IMR-90 (cell line): ENCODE measurements around the gene SPDEF. TPM values are rescaled to one million over a fixed set of nuclear protein-coding genes. Genes with fewer than 3 reads are reported as not detected.

Experiments used
- ATAC-seq: fragments of 200-7000 bp; cut with Tn5 transposase; 2 replicates; pipeline ENCODE4 v1.9.1; 2020; ENCODE audit warnings: low read depth, mild to moderate bottlenecking, moderate library complexity
- BruUV-seq: library from RNA; stranded (reverse); fragments of 400-500 nt; replicated peaks from 2 replicates; lab custom pipeline; 2021; lab: Mats Ljungman, UMichigan
- CTCF ChIA-PET: fragments of 300-600 bp; formaldehyde crosslinking; extraction: SDS; loops from one replicate; lab custom pipeline; 2021; ENCODE audit warnings: antibody characterized with exemption; lab: Yijun Ruan, JAX
- POLR2A ChIA-PET: fragments of 300-600 bp; sonication (Branson Sonifier 250); formaldehyde crosslinking; loops from one replicate; lab custom pipeline; 2022; ENCODE audit warnings: antibody characterized with exemption; ENCODE audit not compliant: unreplicated experiment; lab: Charles Lee
- DNase-seq: peaks from one replicate; pipeline ENCODE4 v3.0.0; 2013
- H2AFZ ChIP-seq: replicated peaks from 2 replicates; pipeline ENCODE3; 2013; ENCODE audit warnings: low read length, mild to moderate bottlenecking; ENCODE audit not compliant: poor library complexity
- H2AK5ac ChIP-seq: 2 replicates; pipeline ENCODE4 v1.6.1; 2013; ENCODE audit warnings: low read depth, low read length, inconsistent platforms
- H2AK9ac ChIP-seq: replicated peaks from 2 replicates; pipeline ENCODE3; 2013; ENCODE audit warnings: mild to moderate bottlenecking, low read depth, low read length, moderate library complexity; ENCODE audit not compliant: poor library complexity
- H2BK120ac ChIP-seq: 2 replicates; pipeline ENCODE4 v1.6.1; 2013; ENCODE audit warnings: low read depth, low read length, inconsistent platforms
- H2BK15ac ChIP-seq: 3 replicates; pipeline ENCODE4 v1.6.1; 2013; ENCODE audit warnings: low read depth, low read length, inconsistent platforms
- H2BK20ac ChIP-seq: 2 replicates; pipeline ENCODE4 v1.6.1; 2013; ENCODE audit warnings: low read depth, mild to moderate bottlenecking, inconsistent platforms, low read length, moderate library complexity
- H2BK5ac ChIP-seq: 2 replicates; pipeline ENCODE4 v1.6.1; 2013; ENCODE audit warnings: mild to moderate bottlenecking, low read depth, low read length, inconsistent platforms; ENCODE audit not compliant: poor library complexity, severe bottlenecking
- H3K14ac ChIP-seq: replicated peaks from 2 replicates; pipeline ENCODE4 v1.6.1; 2013; ENCODE audit warnings: low read depth, low read length, inconsistent platforms
- H3K18ac ChIP-seq: 2 replicates; pipeline ENCODE4 v1.6.1; 2013; ENCODE audit warnings: low read depth, low read length, control low read depth
- H3K23ac ChIP-seq: 2 replicates; pipeline ENCODE4 v1.6.1; 2013; ENCODE audit warnings: low read depth, low read length, inconsistent platforms
- H3K27ac ChIP-seq: 2 replicates; pipeline ENCODE4 v1.5.1; 2013; ENCODE audit warnings: mild to moderate bottlenecking, control low read depth, low read length; ENCODE audit not compliant: insufficient read depth
- H3K27me3 ChIP-seq: 2 replicates; pipeline ENCODE4 v1.6.1; 2013; ENCODE audit warnings: low read length; ENCODE audit not compliant: control insufficient read depth, insufficient read depth
- H3K36me3 ChIP-seq: 2 replicates; pipeline ENCODE4 v1.6.1; 2013; ENCODE audit warnings: low read length, mixed read lengths; ENCODE audit not compliant: control insufficient read depth, insufficient read depth
- H3K4ac ChIP-seq: 2 replicates; pipeline ENCODE4 v1.6.1; 2013; ENCODE audit warnings: low read depth, low read length, inconsistent platforms
- H3K4me1 ChIP-seq: 2 replicates; pipeline ENCODE4 v1.6.1; 2013; ENCODE audit warnings: low read length, mixed read lengths; ENCODE audit not compliant: control insufficient read depth, insufficient read depth
- H3K4me2 ChIP-seq: 2 replicates; pipeline ENCODE4 v1.6.1; 2013; ENCODE audit warnings: low read depth, mild to moderate bottlenecking, control low read depth, low read length, moderate library complexity
- H3K4me3 ChIP-seq: 2 replicates; pipeline ENCODE4 v1.5.1; 2013; ENCODE audit warnings: low read depth, mild to moderate bottlenecking, control low read depth, low read length, moderate library complexity; ENCODE audit not compliant: insufficient read depth
- H3K56ac ChIP-seq: 2 replicates; pipeline ENCODE4 v1.6.1; 2013; ENCODE audit warnings: low read length, inconsistent platforms; ENCODE audit not compliant: insufficient read depth; ENCODE audit errors: extremely low read depth
- H3K79me1 ChIP-seq, 2 experiments: 2 replicates each; pipeline ENCODE4 v1.6.1; 2013; ENCODE audit warnings: low read length in 2 of 2, inconsistent platforms in 1 of 2, low read depth in 1 of 2
- H3K9ac ChIP-seq: 2 replicates; pipeline ENCODE4 v1.6.1; 2013; ENCODE audit warnings: low read depth, low read length, control low read depth
- H3K9me1 ChIP-seq: 2 replicates; pipeline ENCODE4 v1.6.1; 2013; ENCODE audit warnings: low read length, inconsistent platforms; ENCODE audit not compliant: insufficient read depth
- H3K9me3 ChIP-seq: 2 replicates; pipeline ENCODE4 v1.6.1; 2013; ENCODE audit warnings: low read length; ENCODE audit not compliant: control insufficient read depth, insufficient read depth
- H4K20me1 ChIP-seq: 2 replicates; pipeline ENCODE4 v1.6.1; 2013; ENCODE audit warnings: low read length, inconsistent platforms; ENCODE audit not compliant: insufficient read depth
- H4K5ac ChIP-seq: 2 replicates; pipeline ENCODE4 v1.6.1; 2013; ENCODE audit warnings: mild to moderate bottlenecking, low read depth, low read length, control low read depth
- H4K8ac ChIP-seq, 2 experiments: 2 replicates each; pipeline ENCODE4 v1.6.1; 2013; ENCODE audit warnings: low read depth in 2 of 2, low read length in 2 of 2, control low read depth in 1 of 2, inconsistent platforms in 1 of 2
- H4K91ac ChIP-seq: 2 replicates; pipeline ENCODE4 v1.6.1; 2013; ENCODE audit warnings: low read depth, low read length, inconsistent platforms; ENCODE audit not compliant: insufficient read depth
- BHLHE40 ChIP-seq: fragments of 150-350 bp; IDR thresholded peaks from 2 replicates; pipeline ENCODE4 v1.6.1; 2016; ENCODE audit warnings: mild to moderate bottlenecking, low read depth, low read length
- CEBPB ChIP-seq: IDR thresholded peaks from 2 replicates; pipeline ENCODE4 v1.6.1; 2012; ENCODE audit warnings: low read depth, low read length, improper control_type of control experiment
- CHD1 ChIP-seq: IDR thresholded peaks from 2 replicates; pipeline ENCODE4 v1.6.1; 2012; ENCODE audit warnings: low read depth, low read length, improper control_type of control experiment
- ELK1 ChIP-seq: fragments of 150-350 bp; IDR thresholded peaks from 2 replicates; pipeline ENCODE4 v1.6.1; 2016; ENCODE audit warnings: low read depth, mild to moderate bottlenecking, low read length, moderate library complexity, borderline replicate concordance
- FOS ChIP-seq: fragments of 150-350 bp; IDR thresholded peaks from 2 replicates; pipeline ENCODE4 v1.6.1; 2016; ENCODE audit warnings: low read depth, low read length
- MAFK ChIP-seq: IDR thresholded peaks from 2 replicates; pipeline ENCODE4 v1.6.1; 2012; ENCODE audit warnings: low read depth, low read length, improper control_type of control experiment
- MAZ ChIP-seq: IDR thresholded peaks from 2 replicates; pipeline ENCODE4 v1.6.1; 2012; ENCODE audit warnings: low read depth, mild to moderate bottlenecking, low read length, improper control_type of control experiment, moderate library complexity, borderline replicate concordance
- POLR2A ChIP-seq: IDR thresholded peaks from 2 replicates; pipeline ENCODE4 v1.6.1; 2012; ENCODE audit warnings: mild to moderate bottlenecking, low read depth, low read length
- RAD21 ChIP-seq: IDR thresholded peaks from 2 replicates; pipeline ENCODE4 v1.6.1; 2012; ENCODE audit warnings: low read length, improper control_type of control experiment
- RCOR1 ChIP-seq: IDR thresholded peaks from 2 replicates; pipeline ENCODE4 v1.6.1; 2012; ENCODE audit warnings: mild to moderate bottlenecking, low read length, improper control_type of control experiment; ENCODE audit not compliant: insufficient replicate concordance
- RFX5 ChIP-seq: IDR thresholded peaks from 2 replicates; pipeline ENCODE4 v1.8.0; 2012; ENCODE audit warnings: low read depth, mild to moderate bottlenecking, low read length, moderate library complexity
- SMC3 ChIP-seq: fragments of 150-350 bp; IDR thresholded peaks from 2 replicates; pipeline ENCODE4 v1.6.1; 2016; ENCODE audit warnings: low read depth, mild to moderate bottlenecking, antibody characterized with exemption, low read length, moderate library complexity
- USF2 ChIP-seq: fragments of 150-350 bp; IDR thresholded peaks from 2 replicates; pipeline ENCODE4 v1.6.1; 2017; ENCODE audit warnings: mild to moderate bottlenecking, antibody characterized with exemption, low read length, low read depth
- WGBS, 2 experiments: methylation state at CpG; one replicate each; pipeline versions ENCODE4 v1.1.5 to v1.1.7; 2013; ENCODE audit warnings: missing lambda C conversion rate in 2 of 2; ENCODE audit not compliant: insufficient read length in 1 of 2; ENCODE audit errors: extremely low coverage in 2 of 2; 5-methylcytosine and 5-hydroxymethylcytosine counted together
- dilution Hi-C: fragments of 300-500 bp; cut with HindIII; formaldehyde crosslinking; loops from one replicate; pipeline ENCODE4 v1.14.3; 2018; ENCODE audit warnings: low sequenced_read_pairs; ENCODE audit not compliant: unreplicated experiment
- in situ Hi-C: fragments of 300-500 bp; cut with MboI; formaldehyde crosslinking; loops from 3 replicates; pipeline ENCODE4 v1.14.3; 2019; ENCODE audit warnings: low sequenced_read_pairs, inconsistent platforms, mixed read lengths
- intact Hi-C: fragments of 100-400 bp; cut with micrococcal nuclease; formaldehyde crosslinking; loops from 2 replicates; pipeline ENCODE4 v1.10.0; 2022
- polyA plus RNA-seq, 3 experiments: library from polyadenylated mRNA; depleted of rRNA; stranded (reverse); fragments of >200 nt; gene quantifications; 2 replicates each; pipeline ENCODE4 v1.2.3, GENCODE V29; 2012; ENCODE audit warnings: low replicate concordance in 1 of 3
- total RNA-seq: library from RNA; depleted of rRNA; stranded (reverse); fragments of >200 nt; gene quantifications from 2 replicates; pipeline ENCODE4 v1.2.3, GENCODE V29; 2012

SPDEF gene
- total and polyA plus RNA-seq, 2 of the 4 experiments (the other 2 are of a cell fraction), result 0.05 TPM; not detected in 1

- no peak overlapping the region for H2BK5ac ChIP-seq
- dilution Hi-C loops (no loop called here), intact Hi-C loops (no loop called here), in situ Hi-C loops (no loop called here)
- H3K27me3 ChIP-seq, result no peaks in the 10 kb centered on the region
- no peak overlapping the region for H2BK15ac ChIP-seq
- H4K5ac ChIP-seq, result no peak overlapping the region
- H3K4ac ChIP-seq, result no peak overlapping the region
- no peak overlapping the region for H3K23ac ChIP-seq
- no peak overlapping the region for H2BK20ac ChIP-seq
- no peak overlapping the region for H4K8ac ChIP-seq
- ChIA-PET POLR2A (interaction anchor here (0.6 kb wide), 1 partner anchor 37 kb away, joined by 3 read pairs; no protein-coding TSS in a partner anchor), CTCF (interaction anchor here (1.0 kb wide), 1 partner anchor 9 kb away, joined by 3 read pairs; no protein-coding TSS in a partner anchor)
- H2AK5ac ChIP-seq, result no peak overlapping the region
- no peak overlapping the region for H3K9ac ChIP-seq
- WGBS, 2 experiments, result 98% methylated on average over 7 of the region's 9 CpGs; no CpG with 5 or more reads in 1 of the 2 experiments
- peaks cover 12% of the 10 kb centered on the region for H3K36me3 ChIP-seq
- peaks cover 11 to 60% of the 10 kb centered on the region in 2 experiments; a peak in 3 of 4 replicates for H3K79me1 ChIP-seq
- no peak overlapping the region for H3K18ac ChIP-seq
- no peaks in the 10 kb centered on the region for H3K9me3 ChIP-seq
- H3K4me1 ChIP-seq, result peaks cover 9% of the 10 kb centered on the region; the same call in 1 of the 2 replicates
- H2AK9ac ChIP-seq, result no peak overlapping the region
- no peak overlapping the region for H3K14ac ChIP-seq
- no peak overlapping the region for H3K4me2 ChIP-seq
- ATAC-seq, result no peak
- H3K4me3 ChIP-seq, result no peak overlapping the region
- H2BK120ac ChIP-seq, result no peak overlapping the region
- BruUV-seq, result no TSS peak
- H4K20me1 ChIP-seq, result peaks cover 39% of the 10 kb centered on the region
- no peak for DNase-seq
- H3K56ac ChIP-seq, result no peak overlapping the region
- TF ChIP-seq POLR2A (no peak), BHLHE40 (no peak), FOS (no peak), MAZ (no peak), USF2 (no peak), SMC3 (no peak), RCOR1 (no peak), CHD1 (no peak), CEBPB (no peak), RAD21 (no peak), MAFK (no peak), ELK1 (no peak), RFX5 (no peak)
- no peak overlapping the region for H4K91ac ChIP-seq
- H3K9me1 ChIP-seq, result peaks cover 17% of the 10 kb centered on the region
- no peak overlapping the region for H2AFZ ChIP-seq
- H3K27ac ChIP-seq, result no peak overlapping the region
Measured at GRCh38 chr6:34584694-34585093, 28.6 kb upstream of the SPDEF start.
